Sigmoid colon (tissue), 7 donors: ENCODE data around the gene EFL1. TPM values are rescaled to one million over a fixed set of nuclear protein-coding genes. Genes with fewer than 3 reads are reported as not detected.
A peak's percentile ranks its signal among the peaks of the same experiment; 100 is the strongest.

Experiments used
- DNase-seq: peaks from one replicate; pipeline ENCODE4 v3.0.0-alpha.2; 2019
- H3K27ac ChIP-seq, 4 donors: fragments of 200-600 bp; sonication (generic); one replicate each; pipeline ENCODE4 v1.5.1; 2016 to 2019; ENCODE audit warnings: mild to moderate bottlenecking in 1 of 4
- H3K27me3 ChIP-seq, 3 donors: fragments of 200-600 bp; sonication (generic); one replicate each; pipeline ENCODE4 v1.5.1; 2019; ENCODE audit warnings: mild to moderate bottlenecking in 1 of 3
- H3K36me3 ChIP-seq, 4 donors: fragments of 200-600 bp; sonication (generic); one replicate each; pipeline ENCODE4 v1.5.1; 2016 to 2019
- H3K4me1 ChIP-seq, 4 donors: fragments of 200-600 bp; sonication (generic); one replicate each; pipeline ENCODE4 v1.5.1; 2017 to 2019
- H3K4me3 ChIP-seq, 4 donors: fragments of 200-600 bp; sonication (generic); one replicate each; pipeline ENCODE4 v1.5.1; 2017 to 2019; ENCODE audit warnings: mild to moderate bottlenecking in 2 of 4, moderate library complexity in 1 of 4
- H3K9me3 ChIP-seq, 4 donors: fragments of 200-600 bp in 3 of 4; sonication (generic) in 3 of 4; one replicate each; pipeline versions ENCODE4 v1.5.1 to v1.6.1; 2013 to 2019
- CTCF ChIP-seq, 4 experiments: fragments of 450-650 bp in 3 of 4; fragments of 200-600 bp in 1 of 4; IDR thresholded peaks; one replicate each; pipeline ENCODE4 v1.5.1; 2016 to 2019; ENCODE audit warnings: antibody characterized with exemption in 4 of 4, mild to moderate bottlenecking in 3 of 4, moderate library complexity in 2 of 4
- EP300 ChIP-seq, 4 donors: sonication (generic); formaldehyde crosslinking; IDR thresholded peaks; one replicate each; pipeline ENCODE4 v1.6.1; 2017; ENCODE audit warnings: antibody characterized with exemption in 4 of 4
- POLR2A ChIP-seq, 2 donors: fragments of 450-650 bp; IDR thresholded peaks; one replicate each; pipeline ENCODE4 v1.6.1; 2016; ENCODE audit warnings: antibody characterized with exemption in 2 of 2, mild to moderate bottlenecking in 2 of 2, moderate library complexity in 2 of 2
- POLR2AphosphoS5 ChIP-seq, 4 donors: sonication (generic); formaldehyde crosslinking; IDR thresholded peaks; one replicate each; pipeline ENCODE4 v1.6.1; 2017; ENCODE audit warnings: antibody characterized with exemption in 4 of 4
- WGBS, 2 donors: extraction: QIAGEN DNeasy Blood & Tissue Kit; methylation state at CpG; one replicate each; pipeline ENCODE4 v1.1.7; 2013; 5-methylcytosine and 5-hydroxymethylcytosine counted together
- intact Hi-C: fragments of 100-400 bp; cut with DNase I; formaldehyde crosslinking; loops from one replicate; pipeline ENCODE4 v1.15.1; 2023
- polyA plus RNA-seq, 3 donors: library from polyadenylated mRNA; stranded (reverse); fragments of 200-250 nt; gene quantifications; one replicate each; pipeline ENCODE4 v1.2.3, GENCODE V29; 2013
- total RNA-seq, 4 donors: library from RNA; depleted of rRNA; stranded (reverse); fragments of >200 nt; gene quantifications; one replicate each; pipeline ENCODE4 v1.1.0, GENCODE V29; 2016
- donor health status: healthy with polysubstance abuse.
- donor health status: Bipolar disorder and iron deficiency.
- donor health status: healthy.

EFL1 gene
- total and polyA plus RNA-seq, 7 donors = 10.8 to 15.7 (median 13.6) TPM

GRCh38 chr15:82135638-82136037, 126.9 kb downstream of the EFL1 start:
- intact Hi-C loops = no loop called here
- Histone ChIP-seq H3K9me3 (no peaks in the 10 kb centered on the region), H3K36me3 (peaks cover 0 to 30% (median 10%) of the 10 kb centered on the region in 4 donors), H3K4me3 (no peak overlapping the region), H3K4me1 (peaks cover 0 to 12% (median 7%) of the 10 kb centered on the region in 4 donors), H3K27ac (no peak overlapping the region), H3K27me3 (no peaks in the 10 kb centered on the region)
- DNase-seq = no peak
- no peak for TF ChIP-seq POLR2AphosphoS5 (IDR thresholded peaks at IDR 0.05)
- no peak for TF ChIP-seq POLR2A (IDR thresholded peaks at IDR 0.05)
- TF ChIP-seq CTCF (IDR thresholded peaks at IDR 0.05) = no peak
- TF ChIP-seq EP300 (IDR thresholded peaks at IDR 0.05) = no peak
- WGBS, 2 donors = 98 to 99% methylated on average over 3 of the region's 3 CpGs

- Histone ChIP-seq H3K4me3 (no peak overlapping the region), H3K9me3 (no peaks in the 10 kb centered on the region), H3K27ac (no peak overlapping the region), H3K4me1 (peaks cover 0 to 22% (median 14%) of the 10 kb centered on the region in 4 donors), H3K27me3 (no peaks in the 10 kb centered on the region), H3K36me3 (peaks cover 0 to 30% (median 10%) of the 10 kb centered on the region in 4 donors)
- intact Hi-C loops = no loop called here
- no peak for TF ChIP-seq EP300 (IDR thresholded peaks at IDR 0.05)
- no peak for TF ChIP-seq POLR2AphosphoS5 (IDR thresholded peaks at IDR 0.05)
- no peak for TF ChIP-seq POLR2A (IDR thresholded peaks at IDR 0.05)
- no peak for TF ChIP-seq CTCF (IDR thresholded peaks at IDR 0.05)
- WGBS, 2 donors = 97 to 99% methylated on average over 3 of the region's 3 CpGs
- no peak for DNase-seq
Measured at GRCh38 chr15:82134461-82134860, 128.1 kb downstream of the EFL1 start.

DNA sequence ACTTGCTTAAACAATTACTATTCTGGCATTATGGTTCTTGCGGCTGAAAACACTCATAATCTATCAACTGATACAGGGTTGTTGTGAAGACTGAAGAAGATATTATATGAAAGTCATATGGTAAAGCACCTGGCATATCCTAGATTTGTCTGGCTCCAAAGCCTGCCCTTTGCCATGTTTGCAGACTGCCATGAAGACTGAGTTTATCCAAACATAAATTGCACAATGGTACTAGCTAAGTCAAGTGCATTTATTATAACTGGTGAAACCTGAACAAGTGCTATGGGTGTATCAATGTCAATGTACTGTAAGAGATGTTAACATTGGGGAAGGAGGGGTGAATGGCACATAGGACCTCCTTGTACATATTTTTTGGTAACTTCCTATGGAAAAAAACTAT, 129.3 kb downstream of the EFL1 start:
- H3K9me3 ChIP-seq = no peaks in the 10 kb centered on the region
- peaks cover 0 to 26% (median 9%) of the 10 kb centered on the region in 4 donors for H3K36me3 ChIP-seq
- no peak for TF ChIP-seq CTCF (IDR thresholded peaks at IDR 0.05)
- TF ChIP-seq EP300 (IDR thresholded peaks at IDR 0.05) = no peak
- no peak for TF ChIP-seq POLR2A (IDR thresholded peaks at IDR 0.05)
- no peak for TF ChIP-seq POLR2AphosphoS5 (IDR thresholded peaks at IDR 0.05)
- no peak overlapping the region for H3K4me3 ChIP-seq
- no peaks in the 10 kb centered on the region for H3K27me3 ChIP-seq
- WGBS, 2 donors = 93 to 100% methylated on average over 1 of the region's 1 CpG
- H3K27ac ChIP-seq = peak overlapping the region in 1 of 4 donors; percentile 34
- H3K4me1 ChIP-seq = peaks cover 0 to 34% (median 22%) of the 10 kb centered on the region in 4 donors
- intact Hi-C loops = no loop called here
- DNase-seq = no peak

- TF ChIP-seq EP300 (IDR thresholded peaks at IDR 0.05) = no peak
- Histone ChIP-seq H3K27ac (peak overlapping the region in 1 of 4 donors; percentile 34), H3K4me3 (no peak overlapping the region), H3K27me3 (no peaks in the 10 kb centered on the region), H3K9me3 (no peaks in the 10 kb centered on the region), H3K4me1 (peaks cover 0 to 38% (median 22%) of the 10 kb centered on the region in 4 donors), H3K36me3 (peaks cover 0 to 21% (median 7%) of the 10 kb centered on the region in 4 donors)
- intact Hi-C loops = no loop called here
- 91 to 98% methylated on average over 2 of the region's 2 CpGs for WGBS, 2 donors
- no peak for DNase-seq
Measured at GRCh38 chr15:82132742-82133141, 129.8 kb downstream of the EFL1 start.

DNA sequence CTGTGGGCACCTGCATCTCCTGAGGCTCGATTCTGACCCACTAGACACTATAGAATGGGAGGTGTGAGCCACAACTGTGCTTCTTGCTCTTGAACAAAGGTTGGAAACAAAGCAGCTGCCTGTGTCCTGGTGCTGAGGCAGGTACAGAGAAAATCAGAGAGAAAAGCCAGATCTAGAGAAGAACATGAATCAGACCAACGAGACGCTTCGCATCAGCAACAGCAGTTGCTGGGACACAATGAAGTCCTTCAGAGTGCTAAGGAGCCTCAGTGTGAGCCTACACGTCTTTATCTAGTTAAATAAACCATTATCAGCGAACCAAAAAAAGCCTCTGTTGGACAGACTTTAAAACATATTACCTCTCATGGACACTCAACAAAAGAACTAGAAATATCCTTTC, 130.4 kb downstream of the EFL1 start:
- TF ChIP-seq EP300 (IDR thresholded peaks at IDR 0.05) (no peak), POLR2A (IDR thresholded peaks at IDR 0.05) (no peak), POLR2AphosphoS5 (IDR thresholded peaks at IDR 0.05) (no peak), CTCF (IDR thresholded peaks at IDR 0.05) (no peak)
- H3K4me3 ChIP-seq = no peak overlapping the region
- H3K9me3 ChIP-seq = no peaks in the 10 kb centered on the region
- peak overlapping the region in 1 of 4 donors; percentile 34 for H3K27ac ChIP-seq
- H3K4me1 ChIP-seq = peaks cover 0 to 38% (median 22%) of the 10 kb centered on the region in 4 donors
- intact Hi-C loops = no loop called here
- no peak for DNase-seq
- 94 to 95% methylated on average over 6 of the region's 6 CpGs for WGBS, 2 donors
- no peaks in the 10 kb centered on the region for H3K27me3 ChIP-seq
- peaks cover 0 to 15% (median 4%) of the 10 kb centered on the region in 4 donors for H3K36me3 ChIP-seq
